Effector memory CD4-positive, alpha-beta T cell (primary cell): ENCODE measurements around the gene PAPSS2.
"Not testable (repeated sequence)": the region's sequence is repeated elsewhere in the genome, so short reads cannot be mapped to it uniquely, and the experiment has no call there.

Experiments
- DNase-seq, 3 donors: peaks; one replicate each; pipeline ENCODE4 v3.0.0-alpha.2; 2020
- H3K27ac ChIP-seq: 2 replicates; pipeline ENCODE4 v1.7.0; 2013; ENCODE audit warnings: mild to moderate bottlenecking, low read length, moderate library complexity; ENCODE audit not compliant: insufficient read depth, poor library complexity, severe bottlenecking
- H3K27me3 ChIP-seq: replicated peaks from 2 replicates; pipeline ENCODE4 v1.7.0; 2013; ENCODE audit warnings: mild to moderate bottlenecking, low read length; ENCODE audit not compliant: insufficient read depth, control insufficient read depth, poor library complexity, severe bottlenecking
- H3K36me3 ChIP-seq: 2 replicates; pipeline ENCODE4 v1.7.0; 2013; ENCODE audit warnings: mild to moderate bottlenecking, low read length, moderate library complexity; ENCODE audit not compliant: control insufficient read depth, insufficient read depth
- H3K4me1 ChIP-seq: 2 replicates; pipeline ENCODE4 v1.7.0; 2013; ENCODE audit warnings: low read length, mild to moderate bottlenecking; ENCODE audit not compliant: control insufficient read depth, insufficient read depth, poor library complexity, severe bottlenecking
- H3K4me3 ChIP-seq: 2 replicates; pipeline ENCODE4 v1.7.0; 2013; ENCODE audit warnings: low read length, low read depth, mild to moderate bottlenecking; ENCODE audit not compliant: insufficient read depth, poor library complexity, severe bottlenecking
- H3K9me3 ChIP-seq: 2 replicates; pipeline ENCODE4 v1.7.0; 2013; ENCODE audit warnings: mild to moderate bottlenecking, low read length, moderate library complexity; ENCODE audit not compliant: control insufficient read depth
- total RNA-seq, 3 donors: gene quantifications; one replicate each; lab custom pipeline; 2026; lab: John Stamatoyannopoulos, UW

PAPSS2 gene
- 0 reads per million in 3 donors for total RNA-seq

- no peak within 1 kb of the TSS for H3K27ac ChIP-seq
- H3K36me3 ChIP-seq, result no peaks in the 10 kb centered on the region
- DNase-seq, result no peak
These were observed at the start of gene PAPSS2 for GRCh38 chr10:87659571-87660483. PAPSS2 (plus strand) TSS chr10:87659878; CDS start chr10:87659982, 104 bp downstream.

GRCh38 chr10:87611341-87611740, 48.3 kb upstream of the PAPSS2 start:
- H3K27ac ChIP-seq, H3K4me3 ChIP-seq, H3K27me3 ChIP-seq, H3K9me3 ChIP-seq, H3K4me1 ChIP-seq, H3K36me3 ChIP-seq, DNase-seq: not testable (repeated sequence)

More at GRCh38 chr10:87659571-87660483, at the start of gene PAPSS2:
- peak within 1 kb of the TSS; percentile 61 for H3K4me3 ChIP-seq
- H3K4me1 ChIP-seq, result peaks cover 9% of the 10 kb centered on the region
- H3K27me3 ChIP-seq, result peaks cover 7% of the 10 kb centered on the region
- no peaks in the 10 kb centered on the region for H3K9me3 ChIP-seq

- Histone ChIP-seq H3K9me3 (no peaks in the 10 kb centered on the region), H3K36me3 (no peaks in the 10 kb centered on the region), H3K4me3 (no peak overlapping the region), H3K27me3 (no peaks in the 10 kb centered on the region), H3K27ac (no peak overlapping the region), H3K4me1 (no peaks in the 10 kb centered on the region)
- DNase-seq, result no peak
These were observed 47.6 kb upstream of the PAPSS2 start for GRCh38 chr10:87612115-87612514.

- Histone ChIP-seq H3K9me3 (no peaks in the 10 kb centered on the region), H3K36me3 (no peaks in the 10 kb centered on the region), H3K27ac (no peak overlapping the region), H3K4me1 (no peaks in the 10 kb centered on the region), H3K27me3 (no peaks in the 10 kb centered on the region), H3K4me3 (no peak overlapping the region)
- no peak for DNase-seq
These were observed 45.9 kb upstream of the PAPSS2 start for GRCh38 chr10:87613751-87614150.

GRCh38 chr10:87615856-87616255, 43.8 kb upstream of the PAPSS2 start:
- H3K4me1 ChIP-seq, result no peaks in the 10 kb centered on the region
- H3K27ac ChIP-seq, result no peak overlapping the region
- H3K27me3 ChIP-seq, result no peaks in the 10 kb centered on the region
- H3K36me3 ChIP-seq, result no peaks in the 10 kb centered on the region
- no peaks in the 10 kb centered on the region for H3K9me3 ChIP-seq
- no peak overlapping the region for H3K4me3 ChIP-seq
- no peak for DNase-seq

GRCh38 chr10:87617503-87617902, 42.2 kb upstream of the PAPSS2 start:
- Histone ChIP-seq H3K4me1 (no peaks in the 10 kb centered on the region), H3K4me3 (no peak overlapping the region), H3K9me3 (no peaks in the 10 kb centered on the region), H3K27me3 (no peaks in the 10 kb centered on the region), H3K27ac (no peak overlapping the region), H3K36me3 (no peaks in the 10 kb centered on the region)
- DNase-seq, result no peak

GRCh38 chr10:87618566-87619423, 40.9 kb upstream of the PAPSS2 start:
- no peak for DNase-seq
- Histone ChIP-seq H3K27ac (no peak overlapping the region), H3K27me3 (no peaks in the 10 kb centered on the region), H3K9me3 (no peaks in the 10 kb centered on the region), H3K4me3 (no peak overlapping the region), H3K4me1 (no peaks in the 10 kb centered on the region), H3K36me3 (no peaks in the 10 kb centered on the region)

GRCh38 chr10:87619705-87620104, 40.0 kb upstream of the PAPSS2 start:
- Histone ChIP-seq H3K4me1 (no peaks in the 10 kb centered on the region), H3K9me3 (no peaks in the 10 kb centered on the region), H3K27ac (no peak overlapping the region), H3K27me3 (no peaks in the 10 kb centered on the region), H3K36me3 (no peaks in the 10 kb centered on the region), H3K4me3 (no peak overlapping the region)
- no peak for DNase-seq

GRCh38 chr10:87621440-87621839, 38.2 kb upstream of the PAPSS2 start:
- not testable (repeated sequence) for H3K4me1 ChIP-seq, H3K36me3 ChIP-seq, H3K4me3 ChIP-seq, H3K9me3 ChIP-seq, H3K27ac ChIP-seq, H3K27me3 ChIP-seq, DNase-seq
